Measurements from ENCODE around the gene ZNF354C.

Gene ZNF354C

DNA sequence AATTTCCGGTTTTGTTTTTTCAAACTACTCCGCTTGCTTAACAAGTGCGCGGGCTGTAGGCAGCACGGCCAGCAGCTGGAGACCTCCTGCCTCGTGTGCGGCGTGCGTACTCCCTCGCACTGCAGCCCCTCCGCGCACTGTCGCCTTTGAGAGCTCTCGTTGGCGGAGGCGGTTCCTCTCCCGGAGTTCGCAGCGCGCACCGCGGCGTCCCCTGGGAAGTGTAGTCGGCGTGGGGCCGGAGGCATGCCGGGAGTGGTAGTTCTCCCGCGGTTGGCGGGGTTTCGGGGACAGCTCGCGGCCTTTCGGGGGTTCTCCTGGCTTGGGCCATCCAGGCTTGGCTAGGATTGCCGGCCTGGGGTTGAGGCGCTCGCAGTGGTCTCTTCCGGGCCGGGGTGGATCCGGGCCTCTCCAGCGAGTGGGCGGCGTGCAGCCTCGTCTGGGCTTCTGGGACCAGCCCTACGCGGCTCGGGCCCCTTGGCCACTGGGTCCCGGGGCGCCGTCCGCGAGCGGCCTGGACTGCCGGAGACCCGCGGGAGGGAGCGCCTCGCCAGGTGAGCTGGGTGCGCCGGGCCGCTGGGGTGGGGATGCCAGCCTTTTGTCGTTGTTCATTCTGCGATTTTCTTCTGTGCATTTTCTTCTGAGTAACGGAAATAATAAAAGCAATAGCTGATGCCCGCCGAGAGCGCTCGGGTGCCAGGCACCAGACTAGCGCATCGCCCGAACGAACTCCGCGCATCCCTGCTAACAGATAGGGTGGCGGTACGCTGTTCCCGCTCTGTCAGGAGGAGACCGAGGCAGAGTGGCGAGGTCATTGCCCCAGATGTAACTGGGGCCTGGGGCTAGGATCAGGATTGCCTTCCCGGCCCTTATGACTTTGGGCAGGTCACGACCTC is at the start of gene ZNF354C:
TSS of gene ZNF354C (plus strand) at position 258 of the 893 bp plus-strand sequence. CDS start 1,696 bp downstream, outside the sequence.
- peaks cover 6% of the 10 kb centered on the region for H3K27me3 Mint-ChIP-seq
- H3K36me3 Mint-ChIP-seq = peaks cover 24% of the 10 kb centered on the region
- peak within 1 kb of the TSS; percentile 95 for H3K27ac Mint-ChIP-seq
- peaks cover 26% of the 10 kb centered on the region for H3K4me1 Mint-ChIP-seq
- H3K9me3 Mint-ChIP-seq = peaks cover 10% of the 10 kb centered on the region
- H3K4me3 Mint-ChIP-seq = peak within 1 kb of the TSS; percentile 96

DNA sequence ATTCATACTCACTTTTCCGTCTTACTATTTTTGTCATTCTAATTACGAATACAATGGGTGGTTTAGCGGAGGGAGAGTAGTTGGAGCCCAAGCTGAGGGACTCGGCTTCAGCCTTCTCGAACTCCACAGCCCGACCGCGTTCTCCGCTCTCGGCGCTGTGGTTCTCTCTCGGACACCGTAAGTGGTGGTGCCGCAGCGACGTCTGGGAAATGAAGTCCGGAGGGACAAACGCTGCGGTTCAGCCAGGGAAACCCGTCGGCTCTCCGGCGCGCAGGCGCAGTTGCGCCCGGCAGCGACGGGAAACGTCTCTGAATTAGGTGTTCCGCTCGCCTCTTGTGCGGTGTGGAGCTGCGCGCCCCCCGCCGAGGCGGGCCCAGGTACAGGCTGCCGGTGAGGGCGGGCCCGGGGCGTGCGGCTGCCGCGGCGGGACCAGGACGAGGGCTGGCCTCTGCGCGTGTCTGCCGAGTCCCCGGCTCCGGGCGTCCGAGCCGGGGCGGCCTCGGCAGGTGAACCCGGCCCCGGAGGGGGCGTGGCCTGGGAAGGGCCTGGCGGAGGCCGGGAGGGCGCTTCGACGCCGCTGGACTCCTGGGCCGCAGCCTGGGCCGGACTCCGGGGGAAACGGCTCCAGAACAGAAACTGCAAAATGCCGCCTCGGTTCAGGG is 36.5 kb upstream of the ZNF354C start, which contains the start of gene ZNF879:
TSS of gene ZNF879 (plus strand) at position 277 of the 662 bp plus-strand sequence. CDS start 1,201 bp downstream, outside the sequence.
- Mint-ChIP-seq H3K36me3 (peaks cover 25% of the 10 kb centered on the region), H3K4me3 (peak within 1 kb of the TSS; percentile 90), H3K9me3 (peaks cover 6% of the 10 kb centered on the region), H3K27ac (peak within 1 kb of the TSS; percentile 96), H3K4me1 (peaks cover 13% of the 10 kb centered on the region), H3K27me3 (no peaks in the 10 kb centered on the region)

DNA sequence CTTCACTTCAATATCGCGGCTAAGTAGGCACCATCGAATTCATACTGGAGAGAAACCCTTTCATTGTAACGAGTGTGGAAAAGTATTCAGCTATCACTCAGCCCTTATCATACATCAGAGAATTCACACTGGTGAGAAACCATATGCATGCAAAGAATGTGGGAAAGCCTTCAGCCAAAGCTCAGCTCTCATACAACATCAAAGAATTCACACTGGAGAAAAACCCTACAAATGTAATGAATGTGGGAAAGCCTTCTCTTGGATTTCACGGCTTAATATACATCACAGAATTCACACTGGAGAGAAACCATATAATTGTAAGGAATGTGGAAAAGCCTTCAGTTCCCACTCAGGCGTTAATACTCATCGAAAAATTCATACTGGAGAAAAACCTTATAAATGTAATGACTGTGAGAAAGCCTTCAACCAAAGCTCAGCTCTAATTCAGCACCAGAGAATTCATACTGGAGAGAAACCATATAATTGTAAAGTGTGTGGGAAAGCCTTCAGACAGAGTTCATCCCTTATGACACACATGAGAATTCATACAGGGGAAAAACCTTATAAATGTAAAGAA is 27.1 kb upstream of the ZNF354C start:
- peaks cover 4% of the 10 kb centered on the region for H3K4me1 Mint-ChIP-seq
- peaks cover 34% of the 10 kb centered on the region for H3K9me3 Mint-ChIP-seq
- no peak overlapping the region for H3K4me3 Mint-ChIP-seq
- H3K27ac Mint-ChIP-seq = no peak overlapping the region
- H3K36me3 Mint-ChIP-seq = peaks cover 75% of the 10 kb centered on the region
- no peaks in the 10 kb centered on the region for H3K27me3 Mint-ChIP-seq

DNA sequence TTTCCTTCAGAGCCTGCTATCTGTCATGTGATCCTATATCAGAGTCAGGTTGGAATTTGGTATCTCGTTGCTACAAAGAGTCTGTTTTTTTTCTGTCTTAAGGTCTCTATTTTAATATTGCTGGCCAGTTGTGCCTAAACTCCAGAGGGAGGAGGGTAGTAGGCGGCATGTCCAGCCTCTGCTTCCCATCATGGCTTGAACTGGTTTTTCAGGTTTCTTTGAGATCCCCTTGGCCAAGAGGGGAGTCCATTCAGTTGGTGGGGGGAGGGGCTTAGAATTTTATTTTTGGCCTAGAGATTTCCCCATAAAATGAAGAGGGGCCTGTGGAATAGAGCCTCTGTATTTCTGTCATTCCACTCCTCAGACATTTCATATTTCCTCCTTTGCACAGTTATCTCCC is 15.4 kb upstream of the ZNF354C start:
- H3K4me3 Mint-ChIP-seq = no peak overlapping the region
- no peaks in the 10 kb centered on the region for H3K4me1 Mint-ChIP-seq
- no peak overlapping the region for H3K27ac Mint-ChIP-seq
- peaks cover 30% of the 10 kb centered on the region for H3K9me3 Mint-ChIP-seq
- H3K27me3 Mint-ChIP-seq = peaks cover 1% of the 10 kb centered on the region
- H3K36me3 Mint-ChIP-seq = peaks cover 10% of the 10 kb centered on the region

DNA sequence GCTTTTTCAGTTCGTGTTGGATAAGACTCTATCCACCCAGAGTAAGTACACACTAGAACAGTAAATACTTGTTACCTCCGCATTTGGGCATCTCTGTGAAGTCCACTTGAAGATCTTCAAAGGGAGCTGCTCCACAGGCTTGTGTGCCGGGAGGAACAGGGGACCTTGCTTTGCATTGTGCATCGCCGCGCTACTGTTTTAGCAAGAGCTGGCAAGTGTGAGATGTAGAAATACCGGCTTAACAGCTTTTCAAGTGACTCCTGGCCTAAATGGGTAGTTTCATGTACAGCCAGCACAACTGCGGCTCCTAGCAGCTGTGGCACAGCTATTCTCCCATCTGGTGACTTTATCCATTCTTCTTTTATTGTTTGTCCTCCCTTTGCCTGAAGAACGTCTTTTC is 8.4 kb upstream of the ZNF354C start:
- Mint-ChIP-seq H3K9me3 (peaks cover 11% of the 10 kb centered on the region), H3K4me1 (no peaks in the 10 kb centered on the region), H3K36me3 (peaks cover 2% of the 10 kb centered on the region), H3K27me3 (peaks cover 3% of the 10 kb centered on the region), H3K4me3 (no peak overlapping the region), H3K27ac (no peak overlapping the region)

DNA sequence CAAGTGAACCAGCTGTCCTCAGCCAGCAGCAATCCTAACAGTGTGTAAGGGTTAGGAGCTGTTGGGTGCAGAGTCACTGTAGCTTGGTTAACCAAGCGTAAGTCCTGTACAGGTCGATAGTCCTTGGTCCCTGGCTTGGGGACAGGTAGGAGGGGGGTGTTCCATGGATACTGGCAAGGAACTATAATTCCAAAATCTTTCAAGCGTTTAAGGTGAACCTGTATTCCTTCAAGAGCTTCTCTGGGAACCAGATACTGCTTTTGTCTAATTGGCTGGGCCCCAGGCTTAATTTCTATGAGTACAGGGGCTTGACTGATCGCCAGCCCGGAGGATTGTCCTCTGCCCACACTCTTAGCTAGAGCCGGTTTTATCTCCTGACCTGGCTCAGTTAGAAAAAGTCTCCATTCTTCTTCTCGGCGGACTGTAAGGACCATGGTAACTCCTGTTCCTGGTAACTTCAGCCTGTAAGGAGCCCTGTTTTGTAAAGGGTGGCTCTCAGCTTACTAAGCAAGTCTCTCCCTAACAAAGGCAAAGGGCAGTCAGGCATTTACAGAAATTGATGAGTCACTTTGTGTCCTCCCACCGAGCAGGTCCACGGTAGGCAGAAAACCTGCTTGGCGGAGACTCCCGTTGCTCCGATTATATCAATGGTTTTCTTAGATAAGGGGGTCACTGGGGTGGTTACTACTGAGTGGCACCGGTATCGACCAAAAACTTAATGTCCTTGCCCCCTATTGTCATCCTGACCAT is 6.0 kb upstream of the ZNF354C start:
- Mint-ChIP-seq H3K27me3 (peaks cover 6% of the 10 kb centered on the region), H3K36me3 (no peaks in the 10 kb centered on the region), H3K9me3 (peaks cover 5% of the 10 kb centered on the region), H3K4me3 (no peak overlapping the region), H3K4me1 (no peaks in the 10 kb centered on the region), H3K27ac (no peak overlapping the region)

DNA sequence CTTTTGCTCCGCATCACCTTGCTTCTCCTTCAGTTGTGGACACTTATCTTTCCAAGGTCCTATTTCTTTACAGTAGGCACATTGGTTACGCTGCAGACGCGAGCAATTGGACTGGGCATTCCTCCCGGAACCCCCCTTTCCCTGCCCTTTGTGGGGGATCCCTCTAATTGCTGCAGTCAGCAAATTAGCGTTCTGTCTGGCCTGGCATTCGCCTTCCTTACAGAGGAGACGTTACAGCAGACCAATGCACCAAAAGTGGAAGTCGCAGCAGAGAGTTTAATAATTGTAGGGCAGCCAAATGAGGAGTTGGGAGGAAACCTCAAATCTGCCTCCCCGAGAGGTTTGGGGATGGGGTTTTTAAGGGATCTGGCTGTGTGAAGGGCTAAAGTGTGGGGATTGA is 5.3 kb upstream of the ZNF354C start:
- Mint-ChIP-seq H3K36me3 (peaks cover 3% of the 10 kb centered on the region), H3K4me3 (no peak overlapping the region), H3K9me3 (peaks cover 10% of the 10 kb centered on the region), H3K4me1 (peaks cover 6% of the 10 kb centered on the region), H3K27me3 (peaks cover 6% of the 10 kb centered on the region), H3K27ac (no peak overlapping the region)

DNA sequence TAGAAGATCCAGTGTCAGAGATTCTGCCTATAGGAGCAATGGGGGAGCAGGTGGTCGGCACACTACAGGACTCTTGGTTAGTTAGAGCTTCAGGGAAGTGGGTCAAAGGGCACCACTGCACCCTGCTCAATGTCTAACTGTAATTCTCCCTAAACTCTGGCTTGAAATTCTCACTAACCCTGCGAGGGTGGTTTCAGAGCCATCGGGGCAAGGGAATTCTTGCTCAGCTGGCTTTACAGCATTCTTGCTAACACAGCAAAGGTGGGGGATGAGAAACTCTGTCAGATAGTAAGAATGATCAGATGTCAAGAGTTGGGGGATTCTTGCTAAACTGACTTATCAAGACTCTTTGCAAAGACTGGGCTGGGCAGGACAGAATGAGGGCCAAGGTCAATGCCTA is 4.7 kb upstream of the ZNF354C start:
- H3K9me3 Mint-ChIP-seq = peaks cover 10% of the 10 kb centered on the region
- peaks cover 6% of the 10 kb centered on the region for H3K27me3 Mint-ChIP-seq
- H3K27ac Mint-ChIP-seq = no peak overlapping the region
- peaks cover 3% of the 10 kb centered on the region for H3K36me3 Mint-ChIP-seq
- H3K4me1 Mint-ChIP-seq = peaks cover 9% of the 10 kb centered on the region
- H3K4me3 Mint-ChIP-seq = no peak overlapping the region

DNA sequence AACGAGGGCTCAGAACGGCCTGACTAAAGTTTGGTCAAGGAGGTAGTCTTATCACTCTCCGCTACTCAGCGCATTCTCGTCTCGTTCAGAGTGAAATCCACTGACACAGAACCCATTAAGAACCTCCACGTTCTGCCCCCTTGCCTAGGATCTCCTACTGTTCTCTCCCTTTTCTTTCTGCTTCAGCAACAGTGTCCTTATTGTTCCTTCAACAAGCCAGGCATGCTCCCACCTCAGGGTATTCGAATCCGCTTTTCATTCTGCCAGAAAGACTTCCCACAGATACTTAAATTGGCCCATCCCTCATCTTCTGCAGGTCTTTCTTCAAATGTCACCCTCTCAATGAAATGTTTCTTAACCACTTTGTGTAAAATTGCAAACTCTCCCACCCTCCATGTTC is 4.3 kb upstream of the ZNF354C start:
- H3K4me3 Mint-ChIP-seq = no peak overlapping the region
- peaks cover 9% of the 10 kb centered on the region for H3K4me1 Mint-ChIP-seq
- peaks cover 10% of the 10 kb centered on the region for H3K9me3 Mint-ChIP-seq
- H3K36me3 Mint-ChIP-seq = peaks cover 3% of the 10 kb centered on the region
- H3K27ac Mint-ChIP-seq = no peak overlapping the region
- H3K27me3 Mint-ChIP-seq = peaks cover 6% of the 10 kb centered on the region

DNA sequence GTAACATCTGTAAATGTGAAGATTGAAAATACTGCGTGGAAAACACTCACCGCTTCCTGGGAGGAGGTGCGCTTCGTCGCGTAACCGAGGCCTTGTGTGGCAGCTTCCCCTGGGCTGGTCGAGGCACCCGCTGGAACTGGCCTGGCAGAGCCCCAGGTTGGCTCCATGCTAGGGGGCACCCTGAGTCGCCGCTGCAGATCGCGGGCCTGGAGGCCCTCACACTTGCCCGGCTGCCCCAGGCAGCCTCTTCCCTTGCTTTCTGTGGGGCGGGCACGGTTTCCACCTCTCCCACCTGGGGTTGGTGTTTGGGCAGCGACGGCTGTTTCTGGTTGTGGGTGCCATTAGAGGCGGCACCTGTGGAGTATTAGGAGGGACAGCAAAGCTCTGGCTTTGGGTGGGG is 852 bp downstream of the ZNF354C start:
- Mint-ChIP-seq H3K27ac (peak overlapping the region; percentile 17), H3K27me3 (peaks cover 6% of the 10 kb centered on the region), H3K9me3 (peaks cover 15% of the 10 kb centered on the region), H3K4me1 (peaks cover 26% of the 10 kb centered on the region), H3K36me3 (peaks cover 29% of the 10 kb centered on the region), H3K4me3 (peak overlapping the region; percentile 96)

DNA sequence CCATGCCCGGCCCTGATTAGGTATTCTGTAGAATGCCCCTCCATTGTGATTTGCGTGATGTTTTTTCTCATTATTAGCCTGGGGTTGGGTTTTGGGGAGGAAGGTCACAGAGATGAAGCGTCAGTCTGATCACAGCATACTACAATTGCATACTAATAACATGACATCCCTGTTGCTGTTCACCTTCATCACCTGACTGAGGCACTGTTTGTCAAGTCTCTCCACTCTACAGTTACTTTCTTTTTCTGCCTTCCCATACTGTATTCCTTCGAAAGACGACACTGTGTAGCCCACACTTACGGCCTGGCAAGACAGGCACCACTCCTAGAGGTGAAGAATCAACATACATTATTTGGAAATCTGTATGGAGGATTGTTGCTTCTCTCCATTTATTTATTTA is 5.5 kb downstream of the ZNF354C start:
- H3K27ac Mint-ChIP-seq = no peak overlapping the region

DNA sequence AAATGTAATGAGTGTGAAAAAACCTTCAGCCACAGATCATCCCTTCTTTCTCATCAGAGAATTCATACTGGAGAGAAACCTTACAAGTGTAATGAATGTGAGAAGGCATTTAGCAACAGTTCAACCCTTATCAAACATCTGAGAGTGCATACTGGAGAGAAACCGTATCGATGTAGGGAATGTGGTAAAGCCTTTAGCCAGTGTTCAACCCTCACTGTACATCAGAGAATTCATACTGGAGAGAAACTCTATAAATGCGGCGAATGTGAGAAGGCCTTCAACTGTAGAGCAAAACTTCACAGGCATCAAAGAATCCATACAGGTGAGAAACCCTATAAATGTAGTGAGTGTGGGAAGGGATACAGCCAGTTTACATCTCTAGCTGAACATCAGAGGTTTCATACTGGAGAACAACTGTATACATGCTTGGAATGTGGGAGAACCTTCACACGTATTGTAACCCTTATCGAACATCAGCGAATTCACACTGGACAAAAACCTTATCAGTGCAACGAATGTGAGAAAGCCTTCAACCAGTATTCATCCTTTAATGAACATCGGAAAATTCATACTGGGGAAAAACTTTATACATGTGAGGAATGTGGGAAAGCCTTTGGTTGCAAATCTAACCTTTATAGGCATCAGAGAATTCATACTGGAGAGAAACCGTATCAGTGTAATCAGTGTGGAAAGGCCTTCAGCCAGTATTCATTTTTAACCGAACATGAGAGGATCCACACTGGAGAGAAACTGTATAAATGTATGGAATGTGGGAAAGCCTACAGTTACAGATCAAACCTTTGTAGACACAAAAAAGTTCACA is 19.2 kb downstream of the ZNF354C start:
- no peaks in the 10 kb centered on the region for H3K27me3 Mint-ChIP-seq
- peaks cover 38% of the 10 kb centered on the region for H3K9me3 Mint-ChIP-seq
- H3K4me3 Mint-ChIP-seq = no peak overlapping the region
- H3K4me1 Mint-ChIP-seq = no peaks in the 10 kb centered on the region
- H3K27ac Mint-ChIP-seq = no peak overlapping the region
- peaks cover 70% of the 10 kb centered on the region for H3K36me3 Mint-ChIP-seq

More for the DNA sequence above, 5.5 kb downstream of the ZNF354C start:
- Mint-ChIP-seq H3K4me3 (no peak overlapping the region), H3K9me3 (peaks cover 17% of the 10 kb centered on the region), H3K4me1 (peaks cover 17% of the 10 kb centered on the region), H3K36me3 (peaks cover 61% of the 10 kb centered on the region), H3K27me3 (no peaks in the 10 kb centered on the region)

DNA sequence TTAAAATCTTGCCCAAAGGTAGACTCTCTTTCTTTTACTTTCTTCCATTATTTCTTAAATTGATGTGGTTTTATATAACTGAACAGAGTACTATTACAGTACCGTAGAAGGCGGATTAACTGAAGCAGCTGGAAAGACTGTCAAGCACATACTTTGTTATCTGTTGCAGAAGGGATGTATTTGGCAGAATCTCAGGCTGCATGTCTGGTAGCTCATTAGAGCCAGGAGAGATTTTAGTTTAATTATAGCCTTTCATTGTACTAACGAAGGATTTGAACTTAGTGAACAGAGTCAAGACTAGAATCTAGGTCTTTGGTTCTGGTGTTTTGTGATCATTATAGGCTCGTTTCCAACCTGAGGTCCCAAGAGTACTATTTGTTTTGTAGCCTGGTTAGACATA is 20.6 kb downstream of the ZNF354C start:
- Mint-ChIP-seq H3K9me3 (peaks cover 40% of the 10 kb centered on the region), H3K27ac (no peak overlapping the region), H3K4me3 (no peak overlapping the region), H3K4me1 (no peaks in the 10 kb centered on the region), H3K36me3 (peaks cover 61% of the 10 kb centered on the region), H3K27me3 (no peaks in the 10 kb centered on the region)

DNA sequence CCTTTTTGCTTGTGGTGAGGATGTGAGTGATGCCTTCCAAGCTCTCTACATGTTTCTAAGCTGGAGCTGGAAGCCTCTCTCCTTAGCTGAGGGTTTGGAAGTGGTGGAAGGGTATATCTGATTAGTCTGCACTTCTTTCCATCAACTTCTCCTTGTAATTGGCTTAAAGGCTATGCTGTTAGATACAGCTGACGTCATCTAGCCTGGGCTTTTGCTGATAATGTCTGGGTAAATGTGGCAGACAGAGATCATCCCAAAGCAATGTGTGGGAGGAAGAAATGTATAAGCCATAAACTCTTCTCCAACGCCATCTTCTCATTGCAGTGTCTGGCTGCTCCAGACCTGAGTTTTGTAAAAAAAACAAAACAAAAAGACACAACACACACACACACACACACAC is 29.3 kb downstream of the ZNF354C start:
- no peak overlapping the region for H3K27ac Mint-ChIP-seq
- no peaks in the 10 kb centered on the region for H3K4me1 Mint-ChIP-seq
- peaks cover 29% of the 10 kb centered on the region for H3K9me3 Mint-ChIP-seq
- peaks cover 11% of the 10 kb centered on the region for H3K36me3 Mint-ChIP-seq
- no peak overlapping the region for H3K4me3 Mint-ChIP-seq
- H3K27me3 Mint-ChIP-seq = no peaks in the 10 kb centered on the region
